Activated naive CD8-positive, alpha-beta T cell treated with anti-CD3 and anti-CD28 coated beads, Interleukin-2, amount 50 U/mL, for 16 hours (primary cell): Measurements from ENCODE around the gene HIF3A.
"Not testable (repeated sequence)": the region's sequence is repeated elsewhere in the genome, so short reads cannot be mapped to it uniquely, and the experiment has no call there.

ENCODE experiments used
- DNase-seq: peaks from one replicate; pipeline ENCODE4 v3.0.0-alpha.2; 2020; ENCODE audit warnings: low read depth, low spot score

The HIF3A gene

DNA sequence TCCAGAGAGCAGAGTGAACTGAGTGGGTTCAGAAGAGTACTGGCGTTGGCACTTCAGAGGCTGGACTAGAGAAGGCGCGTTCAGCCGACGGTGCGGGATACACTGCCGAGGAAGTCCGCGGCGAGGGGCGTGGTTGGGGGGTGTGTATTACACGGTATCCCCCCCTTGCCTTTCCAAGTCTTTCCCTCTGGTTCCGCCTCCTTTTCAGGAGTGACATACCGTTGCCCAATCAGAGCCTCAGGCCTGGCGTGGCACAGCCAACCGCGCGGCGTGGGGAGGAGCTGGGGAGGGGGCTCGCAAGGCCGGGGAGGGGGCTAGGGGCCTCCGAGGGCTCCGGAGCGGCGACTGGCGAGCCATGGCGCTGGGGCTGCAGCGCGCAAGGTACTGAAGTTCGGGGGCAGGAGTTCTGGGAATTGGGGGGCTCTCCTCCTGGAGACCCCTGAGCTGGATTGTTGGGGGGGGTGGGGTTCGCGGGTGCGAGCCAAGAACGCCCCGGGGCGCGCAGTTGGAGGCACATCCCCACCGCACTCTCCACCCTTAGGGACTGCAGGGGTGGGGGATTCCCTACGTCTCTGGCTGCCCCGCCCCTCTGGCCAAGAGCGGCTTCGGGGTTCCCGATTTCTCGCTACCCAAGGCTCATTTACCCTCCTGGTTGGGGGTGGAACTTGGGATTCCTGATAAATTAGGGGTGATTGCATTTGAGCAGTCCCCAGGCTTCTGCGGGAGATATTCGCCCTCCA lies at the start of gene HIF3A:
Gene HIF3A (plus strand): TSS at position 321 of the 740 bp plus-strand sequence. CDS start 35 bp downstream, at position 356.
- no peak for DNase-seq

DNA sequence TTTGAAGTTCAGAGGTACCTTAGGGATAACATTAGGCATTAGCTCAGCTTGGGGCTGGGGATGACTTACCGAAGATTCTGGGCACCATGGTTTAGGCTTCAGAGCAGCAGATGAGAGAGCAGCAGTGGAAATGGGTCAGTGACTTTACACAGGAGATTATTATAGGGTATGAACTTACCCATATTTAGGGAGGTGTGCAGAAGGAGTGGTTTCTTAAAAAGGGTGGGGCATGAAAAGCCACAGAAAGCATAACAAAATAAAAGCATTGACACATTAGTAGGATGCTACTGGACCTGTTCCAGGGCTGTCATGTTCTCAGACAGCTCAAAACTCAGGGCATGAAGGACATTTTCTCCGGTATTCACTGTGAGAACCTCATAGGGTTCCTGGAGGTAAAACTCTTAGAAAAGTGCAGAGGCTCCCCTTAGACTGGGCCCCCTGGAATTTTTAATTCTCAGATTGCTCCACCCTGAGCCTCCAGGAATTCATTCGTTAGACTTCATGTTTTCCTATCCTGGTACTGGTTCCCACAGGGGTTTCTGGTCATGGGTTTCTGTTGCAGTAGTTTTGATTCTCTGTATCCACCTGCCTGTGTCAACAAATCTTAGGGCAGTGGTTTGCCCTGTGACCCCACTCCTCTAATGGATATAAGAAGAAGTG lies 46.6 kb upstream of the HIF3A start:
- no peak for DNase-seq

DNA sequence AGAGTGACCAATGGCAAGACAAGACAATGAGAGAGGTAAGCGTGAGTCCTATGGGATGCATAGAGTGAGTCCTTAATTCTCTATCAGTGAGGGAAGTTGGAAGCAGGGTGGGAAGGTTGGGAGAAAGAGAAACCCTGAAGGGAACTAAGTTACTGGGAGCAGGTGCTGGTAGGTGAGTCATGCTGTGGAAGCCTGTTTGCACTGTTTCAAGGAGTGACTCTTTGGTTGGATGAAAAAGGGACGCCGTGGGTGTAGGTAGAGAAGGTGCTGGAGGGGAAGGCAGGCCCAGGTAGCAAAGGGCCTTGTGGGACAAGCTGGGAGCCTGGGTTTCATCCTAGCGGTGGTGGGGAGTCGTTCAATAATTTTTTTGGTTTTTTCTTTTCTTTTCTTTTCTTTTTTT lies 45.4 kb upstream of the HIF3A start:
- no peak for DNase-seq

DNA sequence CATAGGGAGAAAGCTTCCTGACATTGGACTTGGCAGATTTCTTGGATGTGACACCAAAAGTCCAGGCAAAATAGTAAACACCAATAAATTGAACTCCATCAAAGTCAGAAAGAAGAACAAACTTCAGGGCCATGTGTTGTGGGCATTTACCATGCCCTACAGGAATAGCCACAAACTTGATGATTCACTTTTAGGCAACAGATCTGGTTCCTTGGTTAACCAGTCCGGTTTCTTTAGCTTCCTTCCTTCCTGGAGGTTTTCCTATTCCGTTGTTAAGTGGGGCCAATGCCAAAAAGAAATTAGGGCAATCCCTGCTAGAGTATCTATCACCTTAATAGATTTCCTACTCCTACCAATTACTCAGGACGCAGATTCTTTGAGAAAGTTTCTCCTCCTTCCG lies 42.1 kb upstream of the HIF3A start:
- no peak for DNase-seq

DNA sequence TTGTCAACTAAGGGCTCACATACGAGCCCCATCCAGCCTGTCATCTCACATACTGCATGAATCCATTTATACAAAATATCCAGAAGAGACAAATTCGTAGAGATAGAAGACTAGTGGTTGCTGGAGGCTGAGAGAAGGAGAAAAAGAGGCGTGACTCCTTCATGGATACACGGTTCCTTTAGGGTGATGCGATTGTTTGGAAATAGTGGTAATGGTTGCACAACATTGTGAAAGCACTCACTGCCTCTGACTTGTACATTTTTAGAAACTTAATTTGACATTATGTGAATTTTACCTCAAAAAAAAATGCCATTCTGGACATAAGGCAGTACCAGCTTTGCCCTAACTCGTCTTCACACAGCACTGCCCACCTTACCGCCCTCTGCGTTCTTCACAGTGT lies 40.0 kb upstream of the HIF3A start:
- DNase-seq, result no peak

DNA sequence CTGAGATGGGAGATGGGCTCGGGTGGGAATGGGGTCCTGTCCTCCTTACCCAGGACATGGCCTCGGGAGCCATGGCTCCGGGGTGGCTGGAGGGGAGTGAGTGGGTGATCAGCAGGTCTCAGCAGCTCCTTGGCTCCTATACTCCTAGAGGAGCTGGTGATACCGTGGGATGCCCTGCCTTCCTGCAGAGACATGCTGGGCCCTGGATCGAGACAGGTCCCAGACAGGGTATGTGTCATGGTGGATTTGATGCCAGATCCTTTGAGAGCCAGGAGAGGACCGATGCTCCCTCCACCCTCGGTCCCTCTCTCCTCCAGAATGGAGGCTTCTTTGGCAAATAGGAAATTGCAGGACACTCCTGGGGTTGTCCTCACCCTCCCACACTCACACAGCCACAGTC lies 35.3 kb upstream of the HIF3A start:
- DNase-seq, result not testable (repeated sequence)

DNA sequence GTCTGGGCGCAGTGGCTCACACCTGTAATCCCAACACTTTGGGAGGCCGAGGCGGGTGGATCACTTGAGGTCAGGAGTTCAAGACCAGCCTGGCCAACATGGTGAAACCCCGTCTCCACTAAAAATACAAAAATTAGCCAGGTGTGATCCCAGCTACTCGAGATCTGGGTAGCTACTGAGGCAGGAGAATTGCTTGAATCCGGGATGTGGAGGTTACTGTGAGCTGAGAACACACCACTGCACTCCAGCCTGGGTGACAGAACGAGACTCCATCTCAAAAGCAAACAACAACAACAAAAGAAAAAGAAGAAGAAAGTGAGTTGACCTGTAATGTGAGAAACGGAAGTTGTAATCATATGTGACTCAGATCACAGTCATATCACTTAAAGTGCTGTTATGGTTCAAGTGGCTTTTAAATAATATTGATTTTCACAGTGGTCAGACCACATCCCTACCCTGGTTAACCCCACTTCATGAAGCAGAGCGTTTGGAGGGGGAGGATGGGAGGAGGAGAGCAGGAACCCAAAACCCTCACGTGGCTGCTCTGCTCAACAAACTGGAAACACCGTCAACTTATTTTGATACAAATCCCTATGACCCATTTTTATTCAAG lies 34.1 kb upstream of the HIF3A start:
- DNase-seq, result peak; percentile 19

DNA sequence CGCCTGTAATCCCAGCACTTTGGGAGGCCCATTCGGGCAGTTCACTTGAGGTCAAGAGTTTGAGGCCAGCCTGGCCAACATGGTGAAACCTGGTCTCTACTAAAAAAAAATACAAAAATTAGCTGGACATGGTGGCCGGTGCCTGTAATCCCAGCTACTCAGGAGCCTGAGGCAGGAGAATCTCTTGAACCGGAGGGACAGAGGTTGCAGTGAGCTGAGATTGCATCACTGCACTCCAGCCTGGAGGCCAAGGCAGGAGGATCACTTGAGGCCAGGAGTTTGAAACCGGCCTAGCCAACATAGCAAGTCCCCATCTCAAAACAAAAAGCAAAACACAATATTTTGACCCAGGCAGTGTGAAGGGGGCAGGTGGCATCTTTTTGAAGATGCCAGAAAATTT lies 32.0 kb upstream of the HIF3A start:
- DNase-seq, result not testable (repeated sequence)

DNA sequence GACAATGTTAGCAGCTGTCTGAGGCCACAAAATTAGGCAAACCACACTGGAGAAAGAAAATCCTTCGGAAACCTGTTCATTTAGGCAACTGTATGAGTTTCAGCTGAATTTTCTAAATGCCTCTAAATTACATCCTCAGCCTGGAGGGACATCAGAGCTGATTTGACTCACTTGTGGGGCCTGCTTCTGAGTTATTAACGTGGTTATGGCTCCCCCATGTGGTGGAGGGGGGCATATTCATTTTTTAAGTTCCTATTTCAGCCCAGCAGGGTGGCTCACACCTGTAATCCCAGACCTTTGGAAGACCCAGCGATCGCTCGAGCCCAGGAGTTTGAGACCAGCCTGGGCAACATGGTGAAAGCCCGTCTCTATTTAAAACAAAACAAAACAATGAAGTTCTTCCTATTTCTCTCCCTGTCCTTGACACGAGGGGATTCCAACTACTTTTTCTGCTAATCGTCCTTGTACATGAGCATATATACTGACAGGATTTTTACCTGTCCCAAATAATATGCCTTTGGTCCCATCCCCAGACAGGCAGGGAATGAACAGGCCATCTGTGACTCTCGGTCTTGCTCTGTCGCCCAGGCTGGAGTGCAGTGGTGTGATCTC lies 31.5 kb upstream of the HIF3A start:
- DNase-seq, result peak; percentile 63

DNA sequence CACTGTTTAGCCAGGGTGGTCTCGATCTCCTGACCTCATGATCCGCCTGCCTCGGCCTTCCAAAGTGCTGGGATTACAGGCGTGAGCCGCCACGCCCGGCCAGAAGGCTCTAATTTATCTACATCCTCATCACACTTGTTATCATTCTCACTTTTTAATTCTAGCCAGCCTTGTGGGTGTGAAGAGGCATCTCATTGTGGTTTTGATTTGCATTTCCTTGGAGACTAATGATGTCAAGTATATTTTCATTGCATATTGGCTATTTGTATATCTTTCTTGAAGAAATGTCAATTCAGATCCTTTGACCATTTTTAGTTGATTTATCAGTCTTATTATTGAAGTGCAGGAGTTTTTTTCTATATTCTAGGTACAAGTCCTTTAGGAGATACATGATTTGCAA lies 27.7 kb upstream of the HIF3A start:
- no peak for DNase-seq

DNA sequence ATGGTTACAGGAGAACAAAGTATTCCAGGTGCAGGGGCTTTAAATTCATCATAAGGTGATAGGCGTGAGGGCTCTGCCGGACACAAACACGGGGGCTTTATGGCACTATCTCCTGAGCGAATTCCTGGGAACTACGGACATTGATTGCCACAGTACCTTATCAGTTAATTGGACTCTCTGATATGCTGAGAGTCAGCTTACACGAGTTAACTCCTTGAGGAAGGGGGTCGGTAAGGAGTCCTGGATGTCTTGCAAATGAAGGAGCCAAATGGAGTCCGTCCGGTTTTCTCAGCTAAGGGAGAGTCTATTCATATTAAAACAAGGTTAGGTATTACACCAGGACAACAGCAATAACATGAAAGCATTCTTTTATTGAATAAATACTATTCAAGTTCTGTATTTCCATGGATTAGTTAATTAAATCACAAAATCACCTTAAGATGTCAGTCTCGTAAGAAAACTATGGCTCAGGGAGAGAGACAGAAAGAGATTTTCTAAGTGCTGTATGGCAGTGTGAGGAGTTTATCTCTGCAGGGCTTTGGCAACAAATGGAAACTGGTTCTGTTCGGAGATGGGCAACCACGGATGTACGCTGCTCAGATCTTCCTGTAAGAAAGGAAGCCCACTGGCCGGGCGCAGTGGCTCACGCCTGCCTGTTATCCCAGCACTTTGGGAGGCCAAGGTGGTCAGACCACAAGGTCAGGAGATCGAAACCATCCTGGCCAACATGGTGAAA lies 26.2 kb upstream of the HIF3A start:
- DNase-seq, result no peak

DNA sequence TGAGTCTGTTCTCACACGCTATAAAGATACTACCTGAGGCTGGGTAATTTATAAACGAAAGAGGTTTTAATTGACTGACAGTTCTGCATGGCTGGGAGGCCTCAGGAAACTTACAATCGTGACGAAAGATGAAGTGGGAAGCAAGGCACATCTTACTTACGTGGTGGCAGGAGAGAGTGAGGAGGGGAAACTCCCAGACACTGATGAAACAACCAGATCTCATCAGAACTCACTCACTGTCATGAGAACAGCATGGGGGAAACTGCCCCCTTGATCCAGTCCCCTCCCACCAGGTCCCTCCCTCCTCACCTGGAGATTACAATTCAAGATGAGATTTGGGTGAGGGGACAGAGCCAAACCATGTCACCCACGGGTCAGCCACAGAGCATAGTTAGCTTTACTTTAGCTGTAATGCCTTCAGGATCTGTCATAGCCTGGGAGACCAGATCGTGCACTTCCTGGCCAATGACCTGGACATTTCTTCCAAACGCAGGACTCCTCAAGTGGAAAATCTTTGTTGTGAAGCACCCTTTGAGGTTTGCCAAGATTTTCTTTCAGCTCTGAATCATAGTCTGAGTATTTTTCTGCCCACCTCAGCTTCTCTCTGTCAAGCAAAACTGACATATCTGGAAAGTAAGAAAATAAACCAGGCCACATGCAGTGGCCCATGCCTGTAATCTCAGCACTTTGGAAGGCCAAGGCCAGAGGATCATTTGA lies 25.2 kb upstream of the HIF3A start:
- no peak for DNase-seq

DNA sequence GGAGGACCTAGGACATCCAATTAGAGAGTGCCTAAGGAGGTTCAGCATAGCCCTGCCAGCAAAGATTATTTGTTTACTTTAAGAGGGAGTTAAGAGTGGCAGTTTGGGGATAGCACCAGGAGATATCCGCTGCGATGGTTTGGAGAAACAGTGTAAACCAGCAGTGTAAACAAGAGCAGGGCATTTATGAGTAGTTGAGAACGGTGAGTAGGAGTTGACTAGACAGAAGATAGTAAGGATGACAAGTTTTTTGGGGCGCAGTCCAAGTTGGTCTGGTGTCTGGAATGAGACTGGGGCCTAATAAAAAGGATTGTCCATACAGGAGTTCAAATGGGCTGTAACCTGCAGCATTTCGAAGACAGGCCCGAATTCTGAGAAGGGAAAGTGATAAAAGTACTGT lies 22.9 kb upstream of the HIF3A start:
- not testable (repeated sequence) for DNase-seq

DNA sequence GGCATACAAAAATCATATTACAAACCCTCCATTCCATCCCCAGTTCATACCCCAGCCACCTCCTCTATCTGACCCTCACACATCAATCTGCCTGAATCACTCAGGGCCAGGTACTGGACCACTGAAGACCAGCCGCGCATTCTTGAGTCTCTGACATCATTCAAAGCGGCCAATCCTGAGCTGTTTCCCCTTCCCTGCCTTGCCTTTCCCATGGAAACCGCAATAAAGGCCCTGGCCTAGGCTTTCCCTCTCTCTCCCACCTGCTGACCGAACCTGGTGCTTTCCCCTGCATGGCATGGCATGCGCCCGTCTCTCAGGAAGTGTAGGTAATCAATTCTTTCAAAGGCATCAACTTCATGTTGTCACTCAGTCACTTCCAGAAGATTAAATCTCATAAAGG lies 17.7 kb upstream of the HIF3A start:
- DNase-seq, result no peak

DNA sequence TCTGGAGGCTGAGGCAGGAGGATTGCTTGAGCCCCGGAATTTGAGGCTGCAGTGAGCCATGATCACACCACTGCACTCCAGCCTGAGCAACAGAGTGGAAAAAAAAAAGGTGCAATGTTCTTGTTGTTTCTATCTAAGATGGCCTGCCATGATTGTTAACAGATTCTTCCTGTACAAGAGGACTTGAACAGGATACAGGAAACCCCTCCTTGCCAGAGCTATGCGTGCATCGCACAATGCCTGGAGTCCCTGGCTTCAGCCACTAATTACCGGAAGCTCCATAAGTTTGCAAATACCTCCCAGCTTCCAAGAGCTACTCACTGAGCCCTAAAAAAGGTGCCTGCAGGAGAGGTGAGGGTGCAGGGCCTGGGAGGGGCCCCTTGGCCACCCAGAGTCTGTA lies 13.1 kb upstream of the HIF3A start:
- DNase-seq, result no peak

DNA sequence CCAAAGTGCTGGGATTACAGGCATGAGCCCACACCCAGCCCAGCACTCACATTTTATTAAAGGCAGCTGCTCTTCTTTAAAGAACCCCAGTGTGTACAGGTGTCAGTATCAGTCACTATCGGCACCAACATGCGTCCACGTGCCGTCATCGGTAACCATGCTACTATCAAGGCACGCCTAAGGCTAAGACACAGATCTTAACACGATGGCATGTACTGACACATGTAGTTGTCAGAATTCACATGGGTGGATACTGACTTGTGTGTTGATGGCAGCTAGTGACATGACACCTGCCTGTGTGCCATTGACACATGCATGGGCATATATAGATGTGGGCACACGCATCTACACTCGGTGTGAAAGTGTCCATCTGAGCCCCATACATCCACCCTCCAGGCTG lies 12.2 kb upstream of the HIF3A start:
- no peak for DNase-seq

DNA sequence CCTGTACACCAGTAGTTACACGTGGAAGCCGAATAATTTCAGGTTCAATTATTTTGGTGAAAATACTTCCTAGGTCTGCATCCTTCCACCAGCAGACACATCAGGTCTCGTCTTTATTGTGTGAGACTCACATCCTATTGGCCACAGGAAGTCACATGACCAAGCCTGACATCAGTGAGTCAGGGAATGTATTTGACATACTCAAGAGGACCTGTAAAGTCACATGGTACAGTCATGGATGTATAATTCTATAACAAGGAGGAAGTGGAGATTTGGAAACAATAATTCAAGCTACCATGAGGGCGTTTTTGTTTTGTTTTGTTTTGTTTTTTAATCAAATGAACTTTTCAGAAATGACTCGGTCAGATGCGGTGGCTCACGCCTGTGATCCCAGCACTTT lies 9.3 kb upstream of the HIF3A start:
- no peak for DNase-seq

DNA sequence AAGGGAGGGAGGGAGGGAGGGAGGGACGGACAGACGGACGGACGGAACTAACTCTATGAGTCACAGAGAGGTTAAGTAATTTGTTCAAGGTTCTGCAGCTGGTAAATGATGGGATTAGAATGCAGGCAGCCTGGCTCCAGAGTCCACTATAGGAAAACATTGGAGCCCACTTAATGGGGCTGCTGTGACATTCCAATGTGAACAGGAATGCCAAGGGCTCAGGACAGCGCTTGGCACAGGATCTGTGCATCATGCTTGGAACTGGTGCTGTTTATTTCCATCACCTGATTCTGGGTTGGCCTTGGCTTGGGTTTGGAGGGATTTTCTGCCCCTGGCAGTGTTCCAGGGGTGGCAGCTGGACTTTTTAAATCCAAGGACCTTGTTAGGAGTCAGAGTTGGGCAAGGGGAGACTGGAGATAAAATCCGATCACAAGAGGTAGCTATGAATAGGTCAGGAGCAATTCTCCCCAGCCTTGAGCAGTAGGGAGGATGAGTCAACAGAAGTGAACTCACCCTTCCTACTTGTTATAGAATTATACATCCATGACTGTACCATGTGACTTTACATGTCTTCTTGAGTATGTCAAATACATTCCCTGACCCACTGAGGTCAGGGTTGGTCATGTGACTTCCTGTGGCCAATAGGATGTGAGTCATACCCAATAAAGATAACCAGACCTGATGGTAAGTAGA lies 7.8 kb upstream of the HIF3A start:
- no peak for DNase-seq

DNA sequence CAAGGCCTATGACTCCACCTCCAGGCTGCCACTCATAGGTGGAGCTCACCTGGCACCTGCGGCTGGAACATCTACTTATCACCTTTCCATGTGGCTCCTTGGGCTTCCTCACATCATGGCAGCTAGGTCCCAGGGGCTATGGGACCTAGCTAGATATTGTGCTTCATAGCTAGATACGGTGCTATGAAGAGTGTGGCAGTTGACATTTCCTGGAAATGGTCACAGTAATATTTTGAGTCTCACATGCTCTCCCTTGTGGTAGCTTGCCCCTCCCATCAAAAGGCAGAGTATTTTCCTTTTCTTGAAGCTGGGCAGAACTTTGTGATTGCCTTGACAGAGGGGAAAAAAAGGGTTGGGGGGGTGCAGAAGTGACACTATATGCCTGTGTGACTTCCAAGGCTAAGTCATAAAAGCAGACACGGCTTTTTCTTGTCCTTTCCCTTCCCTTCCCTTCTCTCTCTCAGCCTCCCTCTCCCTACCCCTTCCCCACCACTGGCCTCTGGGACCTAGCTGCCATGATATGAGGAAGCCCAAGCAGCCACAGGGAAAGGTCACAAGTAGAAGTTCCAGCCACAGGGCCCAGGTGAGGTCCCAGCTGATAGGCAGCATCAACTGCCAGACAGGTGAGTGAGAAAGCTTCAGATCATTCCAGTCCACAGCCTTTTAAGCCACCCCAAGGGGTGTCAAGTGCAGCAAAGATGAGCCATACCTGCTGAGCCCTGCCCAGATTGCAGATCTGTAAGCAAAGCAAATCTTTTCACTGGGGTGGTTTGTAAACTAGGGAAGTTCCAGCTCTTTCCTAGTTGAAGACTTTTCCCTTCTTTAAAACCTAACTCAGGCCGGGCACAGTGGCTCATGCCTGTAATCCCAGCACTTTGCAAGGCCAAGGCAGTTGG lies 6.9 kb upstream of the HIF3A start:
- no peak for DNase-seq

DNA sequence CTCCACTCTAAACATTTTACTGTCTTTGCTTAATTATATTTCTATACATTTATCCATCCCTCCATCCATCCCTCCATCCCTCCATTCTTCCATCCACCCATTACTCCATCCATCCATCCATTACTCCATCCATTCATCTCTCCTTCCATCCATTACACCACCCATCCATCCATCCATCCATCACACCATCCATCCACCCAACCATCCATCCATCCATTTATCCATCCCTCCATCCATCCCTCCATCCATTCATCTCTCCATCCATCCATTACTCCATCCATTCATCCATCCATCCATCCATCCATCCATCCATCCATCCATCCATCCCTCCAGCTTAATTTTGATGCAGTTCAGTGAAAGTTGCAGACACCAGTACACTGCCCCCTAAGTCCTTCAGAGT lies 5.0 kb upstream of the HIF3A start:
- DNase-seq, result no peak
